ENCODE results near the gene EZH1.
"Not testable (repeated sequence)": the region's sequence is repeated elsewhere in the genome, so short reads cannot be mapped to it uniquely, and the experiment has no call there.

DNA sequence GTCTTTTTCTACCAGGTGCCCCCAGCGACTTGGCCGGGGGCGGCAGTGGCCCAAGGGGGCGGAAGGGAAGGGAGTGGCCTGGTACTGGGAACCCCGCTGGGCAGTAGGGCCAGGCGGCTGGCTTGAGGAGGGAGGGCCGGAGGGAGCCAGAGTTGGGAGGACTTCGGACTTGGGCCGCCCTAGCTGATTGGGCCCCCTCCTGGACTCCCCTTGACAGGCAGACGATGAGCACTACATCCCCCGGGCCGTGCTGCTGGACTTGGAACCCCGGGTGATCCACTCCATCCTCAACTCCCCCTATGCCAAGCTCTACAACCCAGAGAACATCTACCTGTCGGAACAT is 84.9 kb downstream of the EZH1 start:
- TF ChIP-seq GATA1 (IDR thresholded peaks at IDR 0.05; ENCODE audit: low read depth, low read length); POLR2A (IDR thresholded peaks at IDR 0.05; ENCODE audit: low read length): not testable (repeated sequence)

Measured in erythroblast (primary cell).